Peyer's patch (tissue), 4 donors: ENCODE results near the gene BAG5. TPM values are rescaled to one million over a fixed set of nuclear protein-coding genes. Genes with fewer than 3 reads are reported as not detected.

Experiments used
- DNase-seq, 3 donors: peaks; one replicate each; pipeline ENCODE4 v3.0.0-alpha.2; 2017 to 2019
- H3K27ac ChIP-seq, 4 donors: fragments of 200-600 bp; sonication (generic); one replicate each; pipeline ENCODE4 v1.5.1; 2016 to 2019
- H3K27me3 ChIP-seq, 2 donors: fragments of 200-600 bp; sonication (generic); one replicate each; pipeline ENCODE4 v1.5.1; 2019
- H3K36me3 ChIP-seq, 3 donors: fragments of 200-600 bp; sonication (generic); one replicate each; pipeline ENCODE4 v1.5.1; 2016 to 2019
- H3K4me1 ChIP-seq, 4 donors: fragments of 200-600 bp; sonication (generic); one replicate each; pipeline ENCODE4 v1.5.1; 2016 to 2019
- H3K4me3 ChIP-seq, 4 donors: fragments of 200-600 bp; sonication (generic); 1 replicate in 3 of 4; 2 replicates in 1 of 4; pipeline ENCODE4 v1.5.1; 2016 to 2019; ENCODE audit warnings: mild to moderate bottlenecking in 1 of 4
- H3K9me3 ChIP-seq, 4 donors: fragments of 200-600 bp; sonication (generic); one replicate each; pipeline ENCODE4 v1.5.1; 2016 to 2019; ENCODE audit warnings: mild to moderate bottlenecking in 1 of 4
- CTCF ChIP-seq, 6 experiments: fragments of 450-650 bp in 4 of 6; fragments of 200-600 bp in 2 of 6; sonication (generic) in 1 of 6; IDR thresholded peaks; one replicate each; pipeline ENCODE4 v1.5.1; 2017 to 2019; ENCODE audit warnings: antibody characterized with exemption in 6 of 6, mild to moderate bottlenecking in 3 of 6, moderate library complexity in 1 of 6
- POLR2A ChIP-seq, 2 donors: fragments of 450-650 bp; IDR thresholded peaks; one replicate each; pipeline ENCODE4 v1.5.1; 2017; ENCODE audit warnings: antibody characterized with exemption in 2 of 2, mild to moderate bottlenecking in 2 of 2, moderate library complexity in 2 of 2
- total RNA-seq, 4 donors: library from RNA; depleted of rRNA; stranded (reverse); fragments of >200 nt; gene quantifications; one replicate each; pipeline ENCODE4 v1.1.0, GENCODE V29; 2016

BAG5 gene
- total RNA-seq, 4 donors from 2014 or later = 18.0 to 38.0 (median 19.5) TPM

- DNase-seq = no peak
- peaks cover 0 to 18% (median 2%) of the 10 kb centered on the region in 4 donors for H3K4me1 ChIP-seq
- H3K4me3 ChIP-seq = no peak overlapping the region
- H3K9me3 ChIP-seq = no peaks in the 10 kb centered on the region
- no peak overlapping the region for H3K27ac ChIP-seq
- H3K36me3 ChIP-seq = peaks cover 0 to 60% (median 0%) of the 10 kb centered on the region in 3 donors
- H3K27me3 ChIP-seq = no peaks in the 10 kb centered on the region
- TF ChIP-seq CTCF (IDR thresholded peaks at IDR 0.05) = no peak
- no peak for TF ChIP-seq POLR2A (IDR thresholded peaks at IDR 0.05)
These were observed 12.3 kb upstream of the BAG5 start for GRCh38 chr14:103574707-103575285.

- H3K4me3 ChIP-seq = no peak overlapping the region
- TF ChIP-seq CTCF (IDR thresholded peaks at IDR 0.05) = no peak
- no peak for TF ChIP-seq POLR2A (IDR thresholded peaks at IDR 0.05)
- no peaks in the 10 kb centered on the region for H3K9me3 ChIP-seq
- no peak overlapping the region for H3K27ac ChIP-seq
- no peaks in the 10 kb centered on the region for H3K27me3 ChIP-seq
- H3K4me1 ChIP-seq = peaks cover 0 to 18% (median 2%) of the 10 kb centered on the region in 4 donors
- H3K36me3 ChIP-seq = peaks cover 0 to 55% (median 0%) of the 10 kb centered on the region in 3 donors
- no peak for DNase-seq
These were observed 11.6 kb upstream of the BAG5 start for GRCh38 chr14:103574104-103574503.

GRCh38 chr14:103569408-103569807, 7.0 kb upstream of the BAG5 start:
- H3K4me3 ChIP-seq = no peak overlapping the region
- no peaks in the 10 kb centered on the region for H3K9me3 ChIP-seq
- H3K36me3 ChIP-seq = peaks cover 0 to 22% (median 0%) of the 10 kb centered on the region in 3 donors
- DNase-seq = no peak
- TF ChIP-seq POLR2A (IDR thresholded peaks at IDR 0.05) (no peak), CTCF (IDR thresholded peaks at IDR 0.05) (no peak)
- no peak overlapping the region for H3K27ac ChIP-seq
- no peaks in the 10 kb centered on the region for H3K27me3 ChIP-seq
- peaks cover 0 to 4% (median 0%) of the 10 kb centered on the region in 4 donors for H3K4me1 ChIP-seq

- no peaks in the 10 kb centered on the region for H3K27me3 ChIP-seq
- TF ChIP-seq CTCF (IDR thresholded peaks at IDR 0.05) (no peak), POLR2A (IDR thresholded peaks at IDR 0.05) (no peak)
- H3K27ac ChIP-seq = no peak overlapping the region
- H3K4me3 ChIP-seq = no peak overlapping the region
- H3K9me3 ChIP-seq = no peaks in the 10 kb centered on the region
- peaks cover 0 to 8% (median 2%) of the 10 kb centered on the region in 4 donors for H3K4me1 ChIP-seq
- peaks cover 0 to 18% (median 0%) of the 10 kb centered on the region in 3 donors for H3K36me3 ChIP-seq
- no peak for DNase-seq
These were observed 6.5 kb upstream of the BAG5 start for GRCh38 chr14:103568952-103569351.

- peaks cover 0 to 13% (median 0%) of the 10 kb centered on the region in 3 donors for H3K36me3 ChIP-seq
- no peak overlapping the region for H3K27ac ChIP-seq
- DNase-seq = no peak
- H3K4me3 ChIP-seq = peak overlapping the region; percentile 90 to 100 (median 98)
- H3K4me1 ChIP-seq = peaks cover 0 to 39% (median 12%) of the 10 kb centered on the region in 4 donors
- TF ChIP-seq CTCF (IDR thresholded peaks at IDR 0.05) (no peak), POLR2A (IDR thresholded peaks at IDR 0.05) (no peak)
- H3K27me3 ChIP-seq = no peaks in the 10 kb centered on the region
- H3K9me3 ChIP-seq = no peaks in the 10 kb centered on the region
These were observed 1.5 kb upstream of the BAG5 start for GRCh38 chr14:103563844-103564505.
